ENCODE data around the gene EPN1. TPM values are rescaled to one million over a fixed set of nuclear protein-coding genes. Genes with fewer than 3 reads are reported as not detected.

EPN1 gene
- total and polyA plus RNA-seq, 2 donors (not counting 1 experiment from before 2014, with no cell fraction given) = 47.1 to 48.6 TPM

DNA sequence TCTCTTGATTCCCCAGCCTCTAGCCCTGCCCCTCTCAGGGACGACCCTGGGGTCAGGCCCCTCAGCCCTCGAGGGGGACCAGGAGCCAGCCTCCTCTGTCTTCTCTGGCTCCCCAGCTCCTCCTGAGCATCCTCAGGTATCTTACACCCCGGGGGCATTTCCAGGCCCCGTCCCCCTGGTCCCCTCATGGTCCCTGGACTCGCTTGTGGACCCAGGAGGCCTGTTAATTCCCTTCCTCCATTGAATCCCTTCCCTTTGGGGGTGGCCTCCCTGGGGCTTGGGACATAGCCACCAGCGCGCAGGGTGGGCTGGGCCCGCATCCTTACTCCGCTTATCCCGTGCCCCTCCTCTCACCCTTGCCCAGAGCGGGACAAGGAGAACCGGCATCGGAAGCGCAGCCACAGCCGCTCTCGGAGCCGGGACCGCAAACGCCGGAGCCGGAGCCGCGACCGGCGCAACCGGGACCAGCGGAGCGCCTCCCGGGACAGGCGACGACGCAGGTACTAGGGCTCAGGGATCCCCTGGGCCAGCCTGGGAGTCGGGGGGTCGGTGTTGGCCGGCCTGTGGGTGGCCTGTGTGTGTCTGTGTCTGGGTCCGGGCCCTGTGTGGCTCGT is 16.1 kb upstream of the EPN1 start:
- Histone ChIP-seq H3K27ac (ENCODE audit: insufficient read depth, low read length) (no peak overlapping the region), H3K4me3 (replicated peaks in 1 of 4; ENCODE audit: control extremely low read depth in 1 of 4, insufficient read depth in 1 of 4, low read depth in 3 of 4, low read length in 4 of 4) (no peak overlapping the region), H3K9ac (ENCODE audit: insufficient read depth, low read length) (no peak overlapping the region)

DNA sequence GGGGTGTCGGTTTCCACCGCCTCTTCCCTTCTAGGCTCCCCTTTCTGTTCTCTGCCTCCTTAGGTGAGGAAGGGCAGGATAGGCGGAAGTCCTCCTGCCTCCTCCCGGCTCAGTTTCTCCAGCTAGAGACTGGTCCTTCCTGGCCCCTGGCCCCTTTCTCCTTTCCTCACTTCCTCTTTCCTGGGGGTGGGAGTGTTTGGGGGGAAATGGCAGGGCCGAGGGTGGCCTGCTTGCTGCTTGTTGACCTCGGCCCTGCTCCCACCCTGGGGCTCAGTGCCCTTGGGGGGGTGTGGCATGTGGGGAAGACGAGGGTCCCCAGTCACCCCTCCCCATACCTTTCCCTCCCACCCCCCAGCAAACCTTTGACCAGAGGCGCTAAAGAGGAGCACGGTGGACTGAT is 15.2 kb upstream of the EPN1 start:
- Histone ChIP-seq H2AFZ (ENCODE audit: low read length) (no peak overlapping the region), H3K4me3 (replicated peaks in 1 of 4; ENCODE audit: control extremely low read depth in 1 of 4, insufficient read depth in 1 of 4, low read depth in 3 of 4, low read length in 4 of 4) (no peak overlapping the region), H3K4me1 (ENCODE audit: control insufficient read depth, extremely low read depth, insufficient read depth, low read length) (peaks cover 14% of the 10 kb centered on the region), H3K9me3 (ENCODE audit: control insufficient read depth, insufficient read depth, low read depth, low read length) (no peaks in the 10 kb centered on the region), H3K27me3 (ENCODE audit: control insufficient read depth, insufficient read depth, low read length) (no peaks in the 10 kb centered on the region), H3K36me3 (ENCODE audit: control insufficient read depth, insufficient read depth, low read length) (peaks cover 27% of the 10 kb centered on the region), H3K79me2 (ENCODE audit: control insufficient read depth, insufficient read depth, low read length) (peaks cover 92% of the 10 kb centered on the region), H3K27ac (ENCODE audit: insufficient read depth, low read length) (no peak overlapping the region), H4K20me1 (ENCODE audit: control insufficient read depth, extremely low read depth, insufficient read depth, low read length) (no peaks in the 10 kb centered on the region), H3K4me2 (ENCODE audit: extremely low read depth, insufficient read depth, low read length) (no peak overlapping the region), H3K9ac (ENCODE audit: insufficient read depth, low read length) (no peak overlapping the region)
- TF ChIP-seq, protein P1, sequence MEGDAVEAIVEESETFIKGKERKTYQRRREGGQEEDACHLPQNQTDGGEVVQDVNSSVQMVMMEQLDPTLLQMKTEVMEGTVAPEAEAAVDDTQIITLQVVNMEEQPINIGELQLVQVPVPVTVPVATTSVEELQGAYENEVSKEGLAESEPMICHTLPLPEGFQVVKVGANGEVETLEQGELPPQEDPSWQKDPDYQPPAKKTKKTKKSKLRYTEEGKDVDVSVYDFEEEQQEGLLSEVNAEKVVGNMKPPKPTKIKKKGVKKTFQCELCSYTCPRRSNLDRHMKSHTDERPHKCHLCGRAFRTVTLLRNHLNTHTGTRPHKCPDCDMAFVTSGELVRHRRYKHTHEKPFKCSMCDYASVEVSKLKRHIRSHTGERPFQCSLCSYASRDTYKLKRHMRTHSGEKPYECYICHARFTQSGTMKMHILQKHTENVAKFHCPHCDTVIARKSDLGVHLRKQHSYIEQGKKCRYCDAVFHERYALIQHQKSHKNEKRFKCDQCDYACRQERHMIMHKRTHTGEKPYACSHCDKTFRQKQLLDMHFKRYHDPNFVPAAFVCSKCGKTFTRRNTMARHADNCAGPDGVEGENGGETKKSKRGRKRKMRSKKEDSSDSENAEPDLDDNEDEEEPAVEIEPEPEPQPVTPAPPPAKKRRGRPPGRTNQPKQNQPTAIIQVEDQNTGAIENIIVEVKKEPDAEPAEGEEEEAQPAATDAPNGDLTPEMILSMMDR (conservative IDR thresholded peaks at IDR 0.05 in 1 of 2, IDR thresholded peaks at IDR 0.05 in 1 of 2; ENCODE audit: low read depth in 1 of 2, low read length in 2 of 2) = no peak
- no peak for TF ChIP-seq EZH2 (IDR thresholded peaks at IDR 0.05; ENCODE audit: low read length, missing control alignments)
- DNase-seq (ENCODE audit: low read depth in 2 of 2) = no peak

More for the DNA sequence above, 16.1 kb upstream of the EPN1 start:
- Histone ChIP-seq H4K20me1 (ENCODE audit: control insufficient read depth, extremely low read depth, insufficient read depth, low read length) (no peaks in the 10 kb centered on the region), H3K27me3 (ENCODE audit: control insufficient read depth, insufficient read depth, low read length) (no peaks in the 10 kb centered on the region), H3K4me2 (ENCODE audit: extremely low read depth, insufficient read depth, low read length) (no peak overlapping the region), H2AFZ (ENCODE audit: low read length) (no peak overlapping the region), H3K9me3 (ENCODE audit: control insufficient read depth, insufficient read depth, low read depth, low read length) (no peaks in the 10 kb centered on the region), H3K4me1 (ENCODE audit: control insufficient read depth, extremely low read depth, insufficient read depth, low read length) (peaks cover 14% of the 10 kb centered on the region), H3K36me3 (ENCODE audit: control insufficient read depth, insufficient read depth, low read length) (peaks cover 23% of the 10 kb centered on the region), H3K79me2 (ENCODE audit: control insufficient read depth, insufficient read depth, low read length) (peaks cover 85% of the 10 kb centered on the region)
- TF ChIP-seq, protein P1 (conservative IDR thresholded peaks at IDR 0.05 in 1 of 2, IDR thresholded peaks at IDR 0.05 in 1 of 2; ENCODE audit: low read depth in 1 of 2, low read length in 2 of 2) = no peak
- no peak for TF ChIP-seq EZH2 (IDR thresholded peaks at IDR 0.05; ENCODE audit: low read length, missing control alignments)
- DNase-seq (ENCODE audit: low read depth in 2 of 2) = no peak

DNA sequence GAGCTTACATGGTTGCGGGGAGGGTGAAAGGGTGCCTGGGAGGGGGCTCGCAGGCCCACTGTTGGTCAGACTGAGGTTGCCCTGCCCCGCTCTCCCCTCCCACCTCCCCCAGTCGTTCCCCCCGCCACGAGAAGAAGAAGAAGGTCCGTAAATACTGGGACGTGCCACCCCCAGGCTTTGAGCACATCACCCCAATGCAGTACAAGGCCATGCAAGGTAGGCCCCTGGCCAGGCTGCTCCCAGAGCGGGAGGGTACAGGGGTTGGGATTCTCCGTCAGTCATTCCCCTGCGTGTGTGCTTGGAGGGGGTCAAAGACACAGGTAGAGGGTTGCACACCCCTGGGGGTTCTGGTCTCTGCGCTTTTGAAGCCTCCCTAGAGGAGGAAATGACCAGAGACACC is 14.6 kb upstream of the EPN1 start:
- Histone ChIP-seq H3K27ac (ENCODE audit: insufficient read depth, low read length) (no peak overlapping the region), H3K9me3 (ENCODE audit: control insufficient read depth, insufficient read depth, low read depth, low read length) (no peaks in the 10 kb centered on the region), H3K79me2 (ENCODE audit: control insufficient read depth, insufficient read depth, low read length) (peaks cover 91% of the 10 kb centered on the region), H3K27me3 (ENCODE audit: control insufficient read depth, insufficient read depth, low read length) (no peaks in the 10 kb centered on the region), H2AFZ (ENCODE audit: low read length) (no peak overlapping the region), H3K4me2 (ENCODE audit: extremely low read depth, insufficient read depth, low read length) (no peak overlapping the region), H3K4me3 (replicated peaks in 1 of 4; ENCODE audit: control extremely low read depth in 1 of 4, insufficient read depth in 1 of 4, low read depth in 3 of 4, low read length in 4 of 4) (no peak overlapping the region), H4K20me1 (ENCODE audit: control insufficient read depth, extremely low read depth, insufficient read depth, low read length) (no peaks in the 10 kb centered on the region), H3K9ac (ENCODE audit: insufficient read depth, low read length) (no peak overlapping the region), H3K36me3 (ENCODE audit: control insufficient read depth, insufficient read depth, low read length) (peaks cover 30% of the 10 kb centered on the region), H3K4me1 (ENCODE audit: control insufficient read depth, extremely low read depth, insufficient read depth, low read length) (peaks cover 14% of the 10 kb centered on the region)
- DNase-seq (ENCODE audit: low read depth in 2 of 2) = no peak
- TF ChIP-seq, protein P1 (conservative IDR thresholded peaks at IDR 0.05 in 1 of 2, IDR thresholded peaks at IDR 0.05 in 1 of 2; ENCODE audit: low read depth in 1 of 2, low read length in 2 of 2) = no peak
- TF ChIP-seq EZH2 (IDR thresholded peaks at IDR 0.05; ENCODE audit: low read length, missing control alignments) = no peak

Data from fibroblast of lung (primary cell).